GM11168 (cell line): Measurements from ENCODE around the gene TMBIM1.
"Not testable (repeated sequence)": the region's sequence is repeated elsewhere in the genome, so short reads cannot be mapped to it uniquely, and the experiment has no call there.

ENCODE experiments used
- in situ Hi-C: fragments of 300-500 bp; cut with MboI; formaldehyde crosslinking; loops from one replicate; pipeline ENCODE4 v1.12.0; 2022; ENCODE audit warnings: low sequenced_read_pairs; ENCODE audit not compliant: unreplicated experiment

The TMBIM1 gene

DNA sequence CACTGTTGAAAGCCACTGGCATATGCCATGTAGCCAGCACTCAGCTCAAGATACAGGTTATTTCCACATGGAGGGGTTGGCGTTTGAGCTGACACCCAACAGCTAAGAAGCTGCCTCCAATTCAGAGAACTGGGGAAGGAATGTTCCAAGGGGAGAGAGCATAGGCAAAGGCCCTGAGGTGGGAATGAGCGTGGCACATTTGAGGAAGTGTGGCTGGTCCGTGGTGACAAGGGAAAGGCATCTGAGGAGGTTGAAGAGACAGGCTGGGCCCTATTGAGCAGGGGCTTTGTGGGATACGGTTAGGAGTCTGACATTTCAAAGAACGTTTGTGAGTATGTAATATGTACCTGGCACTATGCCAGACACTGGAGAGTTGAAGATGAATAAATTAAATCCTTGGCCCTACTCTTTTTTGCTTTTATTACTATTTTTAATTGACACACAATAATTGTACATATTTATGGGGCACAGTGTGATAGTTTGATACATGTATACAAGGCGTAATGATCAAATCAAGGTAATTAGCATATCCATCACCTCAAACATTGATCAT, 27.6 kb upstream of the TMBIM1 start:
- in situ Hi-C loops: no loop called here

DNA sequence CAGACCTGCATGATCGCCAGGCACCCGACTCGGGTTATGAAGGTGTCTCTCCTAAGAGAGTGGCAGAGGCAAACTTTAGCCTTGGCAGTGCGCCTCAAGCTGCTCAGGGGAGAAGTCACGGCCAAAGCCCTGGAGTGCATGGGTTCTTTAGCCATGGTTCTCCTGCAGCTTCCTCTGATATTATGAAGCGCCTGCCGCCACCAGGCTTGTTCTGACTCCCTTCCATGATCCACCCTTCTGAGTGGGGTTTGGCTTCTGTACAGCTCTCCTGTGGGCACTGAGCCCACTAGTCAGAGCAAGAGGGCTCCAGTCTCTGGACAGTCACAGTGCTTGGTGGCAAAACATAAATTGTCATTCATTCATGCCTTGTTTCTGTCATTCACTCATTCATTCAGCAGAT, 25.9 kb upstream of the TMBIM1 start:
- in situ Hi-C loops: no loop called here

GRCh38 chr2:218317835-218318234, 25.5 kb upstream of the TMBIM1 start:
- in situ Hi-C loops: no loop called here

DNA sequence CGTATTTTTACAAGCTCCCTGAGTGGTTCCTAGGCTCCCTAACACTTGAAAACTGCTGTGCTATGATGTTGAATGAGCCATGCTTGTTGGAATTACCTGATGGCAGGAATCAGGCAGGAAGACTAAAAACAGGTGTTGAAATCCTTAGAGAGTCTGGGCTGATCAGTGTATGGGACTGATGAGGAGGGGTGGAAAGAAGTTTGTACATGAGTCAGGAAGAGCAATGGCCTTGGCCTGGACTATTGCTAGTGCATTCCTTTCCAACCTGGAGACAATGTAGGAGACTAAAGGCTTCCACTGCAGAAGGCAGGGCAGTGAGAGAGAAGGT, 25.0 kb upstream of the TMBIM1 start:
- in situ Hi-C loops: no loop called here

DNA sequence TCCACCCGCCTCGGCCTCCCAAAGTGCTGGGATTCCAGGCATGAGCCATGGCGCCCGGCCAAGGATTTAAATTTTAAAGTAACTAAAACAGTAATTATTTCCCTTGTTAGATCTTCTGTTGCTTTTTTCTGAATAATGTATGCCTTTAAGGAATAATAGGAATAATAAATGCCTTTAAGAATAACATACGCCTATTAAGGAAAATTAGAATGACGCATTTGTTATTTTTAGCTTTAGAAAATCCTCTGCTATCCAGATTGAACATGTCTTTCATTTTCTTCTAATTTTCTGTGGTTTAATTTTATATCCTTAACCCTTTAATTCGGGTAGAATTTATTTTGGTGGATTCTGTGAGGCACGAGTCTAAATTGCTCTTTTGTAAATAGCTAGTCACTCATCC, 23.1 kb upstream of the TMBIM1 start:
- in situ Hi-C loops: no loop called here

- in situ Hi-C loops: not testable (repeated sequence)
These were observed 22.5 kb upstream of the TMBIM1 start for GRCh38 chr2:218314764-218315163.

DNA sequence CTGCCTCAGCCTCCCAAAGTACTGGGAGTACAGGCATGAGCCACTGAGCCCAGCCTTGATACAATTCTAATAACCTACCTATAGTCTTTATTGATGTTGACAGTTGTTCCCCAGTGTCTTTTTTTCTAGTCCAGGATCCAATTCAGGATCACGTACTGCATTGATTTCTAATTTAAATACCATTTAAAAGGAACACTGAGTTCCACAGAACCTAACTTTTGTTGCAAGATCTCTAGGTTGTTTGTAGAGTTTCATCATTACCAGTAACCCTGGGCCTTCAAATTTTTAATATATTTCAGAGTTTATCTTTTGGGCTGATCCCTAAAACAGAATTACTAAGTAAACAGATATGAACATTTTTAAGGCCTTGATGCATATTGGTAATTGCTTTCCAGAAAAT, 21.1 kb upstream of the TMBIM1 start:
- in situ Hi-C loops: no loop called here

- in situ Hi-C loops: no loop called here
These were observed 20.0 kb upstream of the TMBIM1 start for GRCh38 chr2:218312267-218312756.

DNA sequence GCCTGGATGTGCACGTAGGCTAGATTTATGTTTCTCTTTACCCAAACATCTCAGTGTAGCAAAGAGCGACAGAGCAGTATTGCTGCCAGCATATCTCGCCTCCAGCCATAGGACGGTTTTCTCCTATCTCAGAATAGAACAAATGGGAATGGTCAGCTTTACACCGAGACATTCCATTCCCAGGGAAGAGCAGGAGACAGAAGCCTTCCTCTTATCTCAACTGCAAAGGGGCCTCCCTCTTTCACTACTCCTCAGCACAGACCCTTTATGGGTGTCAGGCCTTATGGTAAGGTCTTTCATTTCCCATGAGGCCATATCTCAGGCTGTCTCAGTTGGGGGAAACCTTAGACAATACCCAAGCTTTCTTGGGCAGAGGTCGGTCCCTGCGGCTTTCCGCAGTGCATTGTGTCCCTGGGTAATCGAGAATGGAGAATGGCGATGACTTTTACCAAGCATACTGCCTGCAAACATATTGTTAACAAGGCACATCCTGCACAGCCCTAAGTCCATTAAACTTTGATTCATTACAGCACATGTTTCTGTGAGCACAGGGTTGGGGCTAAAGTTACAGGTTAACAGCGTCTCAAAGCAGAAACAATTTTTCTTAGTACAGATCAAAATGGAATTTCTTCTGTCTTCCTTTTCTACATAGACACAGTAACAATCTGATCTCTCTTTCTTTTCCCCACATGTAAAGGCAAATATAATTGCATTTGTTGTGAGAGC, 19.4 kb upstream of the TMBIM1 start:
- in situ Hi-C loops: not testable (repeated sequence)

DNA sequence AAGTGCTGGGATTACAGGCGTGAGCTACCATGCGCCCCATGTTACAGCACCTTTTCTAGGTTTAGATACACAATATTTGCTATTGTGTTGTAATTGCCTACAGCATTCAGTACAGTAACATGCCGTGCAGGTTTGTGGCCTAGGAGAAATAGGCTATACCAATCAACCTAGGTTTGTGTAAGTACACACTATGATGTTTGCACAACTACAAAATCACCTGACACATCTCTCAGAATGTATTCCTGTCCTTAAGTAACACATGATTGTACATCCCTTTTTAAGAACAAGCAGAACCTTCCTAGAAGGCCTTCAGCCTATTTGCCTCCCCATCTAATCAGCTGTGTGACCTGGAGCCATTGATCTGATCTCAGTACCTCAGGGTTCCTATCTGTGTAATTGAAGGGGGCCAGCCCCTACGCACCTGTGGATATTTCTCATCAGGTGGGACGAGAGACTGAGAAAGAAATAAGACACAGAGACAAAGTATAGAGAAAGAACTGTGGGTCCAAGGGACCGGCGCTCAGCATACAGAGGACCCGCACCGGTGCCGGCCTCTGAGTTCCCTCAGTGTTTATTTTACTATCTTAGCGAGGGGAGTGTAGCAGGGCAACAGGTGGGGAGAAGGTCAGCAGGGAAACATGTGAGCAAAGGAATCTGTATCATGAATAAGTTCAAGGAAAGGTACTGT, 18.7 kb upstream of the TMBIM1 start:
- in situ Hi-C loops: no loop called here

DNA sequence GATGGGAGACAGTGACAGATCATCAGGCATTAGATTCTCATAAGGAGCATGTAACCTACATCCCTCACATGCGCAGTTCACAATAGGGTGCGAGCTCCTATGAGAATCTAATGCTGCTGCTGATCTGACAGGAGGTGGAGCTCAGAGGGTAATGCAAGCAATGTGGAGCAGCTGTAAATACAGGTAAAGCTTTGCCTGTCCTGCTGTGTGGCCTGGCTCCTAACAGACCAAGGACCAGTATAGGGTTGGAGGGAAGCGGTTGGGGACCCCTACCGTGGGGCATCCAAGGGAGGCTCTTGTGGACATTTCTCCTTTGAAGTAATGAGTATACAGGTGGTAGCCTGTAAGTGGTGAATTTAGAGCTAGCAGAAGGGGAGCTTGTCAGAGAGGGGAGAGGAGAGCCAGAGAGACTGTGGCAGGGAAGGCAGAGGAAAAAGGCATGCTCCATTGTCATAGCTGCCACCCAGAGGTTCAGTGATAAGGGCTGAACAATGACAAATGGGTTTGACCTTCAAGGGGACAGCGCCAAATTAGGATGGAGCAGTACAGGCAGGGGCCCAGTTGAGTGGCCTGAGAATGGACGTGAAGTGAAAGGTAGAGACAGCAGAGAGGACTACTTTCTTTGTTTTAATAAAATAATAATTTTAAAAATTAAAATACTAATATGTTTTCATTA, 15.2 kb upstream of the TMBIM1 start:
- in situ Hi-C loops: loop anchor here (10.0 kb wide), 1 partner anchor 87 kb away; the partner anchor contains the start of gene CTDSP1

DNA sequence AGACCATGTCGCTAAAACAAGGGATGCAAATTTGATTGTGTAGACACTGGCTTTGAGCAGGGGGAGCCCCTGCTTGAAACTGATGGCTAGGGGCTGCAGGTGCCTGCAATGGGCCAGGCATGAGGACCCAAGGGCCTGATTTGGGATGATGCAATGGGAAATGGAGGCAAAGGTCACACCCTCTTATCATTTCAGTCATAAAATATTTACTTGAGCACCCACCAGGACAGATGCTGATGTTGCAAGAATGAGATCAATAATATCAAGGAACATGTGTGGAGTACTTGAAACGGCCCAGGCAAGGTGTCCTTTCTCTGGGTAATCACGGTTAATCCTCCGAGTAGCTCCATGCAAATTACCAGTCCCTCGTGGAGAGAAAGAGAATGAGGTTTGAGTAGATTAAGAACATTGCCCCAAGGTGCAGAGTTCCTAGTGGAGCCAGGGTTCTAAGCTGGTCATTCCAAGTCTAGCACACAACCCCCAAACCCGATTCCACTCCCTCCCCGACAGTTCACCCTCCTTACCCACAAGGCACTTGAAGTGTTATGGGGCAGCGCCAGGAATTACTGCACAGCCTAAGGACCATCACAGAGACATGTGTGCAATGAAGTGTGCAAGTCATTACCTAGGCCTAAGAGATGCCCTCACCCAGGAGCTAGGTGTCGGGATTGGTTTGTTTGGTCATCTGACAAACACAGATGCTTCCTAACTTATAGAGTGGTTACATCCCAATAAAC, 14.0 kb upstream of the TMBIM1 start:
- in situ Hi-C loops: loop anchor here (10.0 kb wide), 1 partner anchor 88 kb away; the partner anchor contains the start of gene CTDSP1

- in situ Hi-C loops: loop anchor here (10.0 kb wide), 1 partner anchor 89 kb away; the partner anchor contains the start of gene CTDSP1
These were observed 13.1 kb upstream of the TMBIM1 start for GRCh38 chr2:218305383-218305782.

GRCh38 chr2:218301176-218301819, 9.0 kb upstream of the TMBIM1 start:
- in situ Hi-C loops: loop anchor here (5.0 to 10.0 kb wide), 2 partner anchors 56 to 94 kb away; partner anchors contain the start of genes CATIP and CTDSP1

DNA sequence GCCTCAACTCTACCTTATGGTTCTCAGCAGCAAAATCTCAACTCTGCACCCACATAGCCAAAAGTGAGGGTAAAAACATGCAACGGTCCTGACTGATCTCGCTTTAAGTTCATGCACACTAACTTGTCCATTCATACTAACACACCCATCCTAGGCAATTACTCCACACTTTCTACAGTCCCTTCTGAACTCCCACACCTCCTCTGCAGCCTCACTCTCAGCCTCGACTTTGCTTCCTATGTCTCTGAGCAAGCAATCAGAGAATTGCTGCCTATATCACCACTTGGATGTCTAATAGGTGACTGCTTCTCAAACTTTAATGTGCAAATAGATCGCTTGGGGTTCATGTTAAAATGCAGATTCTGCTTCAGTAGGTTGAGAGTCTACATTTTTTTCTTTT, 7.8 kb upstream of the TMBIM1 start:
- in situ Hi-C loops: loop anchor here (5.0 to 10.0 kb wide), 2 partner anchors 57 to 95 kb away; partner anchors contain the start of genes CATIP and CTDSP1

- in situ Hi-C loops: no loop called here
These were observed 6.1 kb upstream of the TMBIM1 start for GRCh38 chr2:218298314-218298875.

DNA sequence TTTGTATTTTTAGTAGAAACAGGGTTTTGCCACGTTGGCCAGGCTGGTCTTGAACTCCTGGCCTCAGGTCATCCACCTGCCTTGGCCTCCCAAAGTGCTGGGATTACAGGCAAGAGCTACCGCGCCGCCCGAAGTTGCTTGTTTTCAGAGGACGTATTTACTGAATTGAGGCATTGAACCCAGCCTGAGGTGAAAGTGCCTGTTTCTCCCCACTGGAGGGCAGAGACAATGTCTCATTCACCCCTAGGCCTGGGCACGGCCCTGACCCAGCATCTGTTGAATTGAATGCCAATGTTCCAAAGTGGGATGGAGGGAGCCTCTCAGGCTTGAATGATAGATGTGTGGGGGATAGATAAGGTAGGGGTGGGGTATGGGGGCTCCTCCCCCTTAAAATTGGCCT, 4.5 kb upstream of the TMBIM1 start:
- in situ Hi-C loops: no loop called here

- in situ Hi-C loops: no loop called here
These were observed 3.9 kb upstream of the TMBIM1 start for GRCh38 chr2:218296200-218296599.

DNA sequence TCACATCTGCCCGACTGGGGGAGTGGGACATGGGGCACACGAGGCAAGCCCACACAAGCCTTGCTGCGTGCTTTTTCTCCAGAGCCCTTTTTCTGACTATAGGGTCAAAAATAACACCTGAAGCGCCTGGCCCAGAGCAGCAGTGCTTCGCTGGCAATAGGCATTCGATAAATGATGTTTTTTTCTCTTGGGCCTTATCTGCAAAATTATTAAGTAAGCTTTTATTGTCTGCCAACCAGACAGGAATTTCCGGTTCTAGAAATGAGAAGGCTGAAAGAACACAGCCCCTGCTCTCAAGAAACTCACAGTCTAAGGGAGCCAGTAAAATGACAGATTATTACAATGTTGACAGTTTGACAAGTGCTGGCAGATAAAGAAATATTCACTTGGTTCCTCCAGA, 2.7 kb upstream of the TMBIM1 start:
- in situ Hi-C loops: no loop called here
